ENCODE data around the gene POU5F1.

DNA sequence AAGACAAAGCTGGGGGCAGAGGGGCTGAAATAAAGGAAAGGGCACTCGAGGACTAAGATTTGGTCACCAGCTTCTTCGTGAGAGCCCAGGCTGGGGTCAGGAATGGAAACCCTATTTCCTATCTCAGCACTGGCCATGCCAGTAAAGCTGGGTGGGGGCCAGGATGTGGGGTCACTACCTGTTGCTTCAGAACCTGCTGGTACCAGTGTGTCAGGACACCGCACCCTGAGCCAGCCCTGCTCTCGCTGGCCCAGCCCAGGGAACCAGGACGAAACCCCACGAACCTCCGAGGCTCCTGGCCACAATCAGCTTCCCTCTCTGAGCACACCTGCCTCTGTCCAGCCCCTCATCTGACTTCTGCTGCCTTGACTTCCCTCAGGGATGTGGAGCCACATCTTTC is 52.3 kb downstream of the POU5F1 start:
- no peak for TF ChIP-seq CTCF (IDR thresholded peaks at IDR 0.05)
- no peak for TF ChIP-seq POLR2A (IDR thresholded peaks at IDR 0.05)
